Epithelial cell of proximal tubule (primary cell): ENCODE measurements around the gene TAPBPL. TPM values are rescaled to one million over a fixed set of nuclear protein-coding genes. Genes with fewer than 3 reads are reported as not detected.
"Not testable (repeated sequence)": the region's sequence is repeated elsewhere in the genome, so short reads cannot be mapped to it uniquely, and the experiment has no call there.

ENCODE experiments used
- DNase-seq: peaks from one replicate; pipeline ENCODE4 v3.0.0-alpha.2; 2011; ENCODE audit warnings: low read depth
- H3K4me3 ChIP-seq: 2 replicates; pipeline ENCODE4 v1.5.1; 2011; ENCODE audit warnings: low read depth, mild to moderate bottlenecking, low read length
- CTCF ChIP-seq: conservative IDR thresholded peaks from 2 replicates; pipeline ENCODE4 v1.5.1; 2012; ENCODE audit warnings: low read depth, mild to moderate bottlenecking, low read length
- total RNA-seq: library from RNA; depleted of rRNA; stranded (reverse); fragments of >200 nt; gene quantifications from 2 replicates; pipeline ENCODE4 v1.2.3, GENCODE V29; 2015

Gene TAPBPL
- total RNA-seq, 1 donor from 2014 or later = 17.0 TPM

- no peak for DNase-seq
- peak overlapping the region; percentile 99 for H3K4me3 ChIP-seq
- TF ChIP-seq CTCF = no peak
These were observed 43.1 kb downstream of the TAPBPL start for GRCh38 chr12:6494968-6495367.

GRCh38 chr12:6497291-6497690, 45.4 kb downstream of the TAPBPL start:
- DNase-seq, H3K4me3 ChIP-seq: not testable (repeated sequence)

GRCh38 chr12:6500466-6500865, 48.6 kb downstream of the TAPBPL start:
- DNase-seq = no peak
- H3K4me3 ChIP-seq = no peak overlapping the region
- no peak for TF ChIP-seq CTCF

- TF ChIP-seq CTCF = no peak
- DNase-seq = no peak
These were observed 55.5 kb downstream of the TAPBPL start for GRCh38 chr12:6507102-6507998.

GRCh38 chr12:6508087-6508486, 56.2 kb downstream of the TAPBPL start:
- H3K4me3 ChIP-seq = no peak overlapping the region
- no peak for DNase-seq
- no peak for TF ChIP-seq CTCF

More at GRCh38 chr12:6507102-6507998, 55.5 kb downstream of the TAPBPL start:
- no peak overlapping the region for H3K4me3 ChIP-seq

Other genes starting within 250 kb of the TAPBPL start
- 3.5 and 9.6 TPM in 2 replicates for gene PLEKHG6, start 141.4 kb upstream of the TAPBPL start, total RNA-seq
- 163 and 186 TPM in 2 replicates for gene TNFRSF1A, start 110.0 kb upstream of the TAPBPL start, total RNA-seq
- gene SCNN1A, start 76.5 kb upstream of the TAPBPL start, total RNA-seq = 15.6 and 52.2 TPM in 2 replicates
- 108 and 152 TPM in 2 replicates for gene LTBR, start 67.9 kb upstream of the TAPBPL start, total RNA-seq
- gene CD27, start 7.1 kb upstream of the TAPBPL start, total RNA-seq = not detected in 2 replicates
- gene VAMP1, start 18.6 kb downstream of the TAPBPL start, total RNA-seq = 2.0 and 2.6 TPM in 2 replicates
- 132 and 156 TPM in 2 replicates for gene MRPL51, start 41.2 kb downstream of the TAPBPL start, total RNA-seq
- gene NCAPD2, start 42.1 kb downstream of the TAPBPL start, total RNA-seq = 74.8 and 109 TPM in 2 replicates
- gene GAPDH, start 82.5 kb downstream of the TAPBPL start, total RNA-seq = 6,260 and 7,673 TPM in 2 replicates
- gene IFFO1, start 104.0 kb downstream of the TAPBPL start, total RNA-seq = 7.5 and 11.3 TPM in 2 replicates
- gene NOP2, start 116.2 kb downstream of the TAPBPL start, total RNA-seq = 43.2 and 66.0 TPM in 2 replicates
- gene CHD4, start 155.3 kb downstream of the TAPBPL start, total RNA-seq = 242 and 346 TPM in 2 replicates
- gene LPAR5, start 183.9 kb downstream of the TAPBPL start, total RNA-seq = 0.81 and 0.94 TPM in 2 replicates
- 0.58 TPM in 1 of 2 replicates, not detected in the other for gene ACRBP, start 195.4 kb downstream of the TAPBPL start, total RNA-seq
- 18.4 and 60.0 TPM in 2 replicates for gene ING4, start 211.1 kb downstream of the TAPBPL start, total RNA-seq
- gene ZNF384, start 237.3 kb downstream of the TAPBPL start, total RNA-seq = 19.9 and 21.9 TPM in 2 replicates
- 0.06 TPM in 1 of 2 replicates, not detected in the other for gene PIANP, start 248.8 kb downstream of the TAPBPL start, total RNA-seq